NCI-H2227 (cell line): ENCODE measurements around the gene ATP6V0A1.
"Not testable (repeated sequence)": the region's sequence is repeated elsewhere in the genome, so short reads cannot be mapped to it uniquely, and the experiment has no call there.

Experiments used
- DNase-seq: peaks from one replicate; lab custom pipeline; 2025; ENCODE audit not compliant: unreplicated experiment; lab: John Stamatoyannopoulos, UW

Gene ATP6V0A1

DNA sequence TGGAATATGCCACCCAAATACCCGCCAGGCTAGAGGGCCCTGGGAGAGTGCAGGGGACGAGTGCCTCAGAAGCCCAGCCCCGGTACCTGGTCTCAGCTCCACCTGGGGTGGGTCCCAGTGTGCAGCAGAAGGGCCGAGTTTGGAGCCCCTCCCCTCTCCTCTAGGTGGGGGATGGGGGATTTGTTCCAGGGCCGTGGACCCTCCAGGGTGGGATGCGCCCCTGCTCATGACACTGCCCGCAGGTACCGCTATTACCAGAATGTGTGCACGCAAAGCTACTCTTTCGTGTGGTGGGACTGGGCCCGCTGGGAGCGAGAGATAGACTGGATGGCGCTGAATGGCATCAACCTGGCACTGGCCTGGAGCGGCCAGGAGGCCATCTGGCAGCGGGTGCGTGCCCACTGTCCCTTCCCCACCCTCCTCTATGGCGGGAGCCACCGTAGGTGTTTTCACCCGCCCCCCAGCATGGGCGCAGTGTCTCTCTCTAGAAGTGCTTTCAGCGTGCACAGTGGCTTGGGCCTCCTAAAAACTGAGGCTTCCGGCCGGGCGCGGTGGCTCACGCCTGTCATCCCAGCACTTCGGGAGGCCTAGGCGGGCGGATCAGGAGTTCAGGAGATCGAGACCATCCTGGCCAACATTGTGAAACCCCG, 78.6 kb downstream of the ATP6V0A1 start:
- no peak for DNase-seq

GRCh38 chr17:42537826-42538451, 79.3 kb downstream of the ATP6V0A1 start:
- no peak for DNase-seq

DNA sequence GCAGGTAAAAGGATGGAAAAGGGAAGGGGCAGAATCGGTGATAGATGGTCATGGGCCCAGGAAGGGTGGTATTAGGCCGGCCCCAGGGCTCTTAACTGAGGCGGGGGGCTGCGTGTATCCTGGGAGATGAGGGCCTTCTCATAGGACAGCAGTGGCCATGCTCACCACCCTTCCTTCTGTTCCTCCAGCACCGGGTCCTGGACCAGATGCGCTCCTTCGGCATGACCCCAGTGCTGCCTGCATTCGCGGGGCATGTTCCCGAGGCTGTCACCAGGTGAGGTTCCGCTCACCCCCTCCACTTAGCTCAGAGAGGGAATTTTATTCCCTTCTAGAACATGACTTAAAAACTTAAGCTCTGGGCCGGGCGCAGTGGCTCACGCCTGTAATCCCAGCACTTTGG, 79.8 kb downstream of the ATP6V0A1 start:
- no peak for DNase-seq

DNA sequence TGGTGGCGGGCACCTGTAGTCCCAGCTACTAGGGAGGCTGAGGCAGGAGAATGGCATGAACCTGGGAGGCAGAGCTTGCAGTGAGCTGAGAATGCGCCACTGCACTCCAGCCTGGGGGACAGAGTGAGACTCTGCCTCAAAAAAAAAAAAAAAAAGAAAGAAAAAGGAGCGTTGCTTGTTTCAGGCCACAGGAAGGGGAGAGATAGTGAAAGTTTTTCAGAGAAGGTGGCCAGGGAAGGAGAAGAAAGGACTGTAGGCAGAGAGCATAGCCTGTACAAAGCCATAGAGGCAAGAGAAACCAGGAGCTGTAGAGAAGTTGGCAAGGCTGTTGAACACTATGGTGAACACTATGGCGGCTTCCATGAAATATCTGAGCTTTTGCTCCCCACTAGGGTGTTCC, 81.9 kb downstream of the ATP6V0A1 start:
- DNase-seq, result not testable (repeated sequence)

DNA sequence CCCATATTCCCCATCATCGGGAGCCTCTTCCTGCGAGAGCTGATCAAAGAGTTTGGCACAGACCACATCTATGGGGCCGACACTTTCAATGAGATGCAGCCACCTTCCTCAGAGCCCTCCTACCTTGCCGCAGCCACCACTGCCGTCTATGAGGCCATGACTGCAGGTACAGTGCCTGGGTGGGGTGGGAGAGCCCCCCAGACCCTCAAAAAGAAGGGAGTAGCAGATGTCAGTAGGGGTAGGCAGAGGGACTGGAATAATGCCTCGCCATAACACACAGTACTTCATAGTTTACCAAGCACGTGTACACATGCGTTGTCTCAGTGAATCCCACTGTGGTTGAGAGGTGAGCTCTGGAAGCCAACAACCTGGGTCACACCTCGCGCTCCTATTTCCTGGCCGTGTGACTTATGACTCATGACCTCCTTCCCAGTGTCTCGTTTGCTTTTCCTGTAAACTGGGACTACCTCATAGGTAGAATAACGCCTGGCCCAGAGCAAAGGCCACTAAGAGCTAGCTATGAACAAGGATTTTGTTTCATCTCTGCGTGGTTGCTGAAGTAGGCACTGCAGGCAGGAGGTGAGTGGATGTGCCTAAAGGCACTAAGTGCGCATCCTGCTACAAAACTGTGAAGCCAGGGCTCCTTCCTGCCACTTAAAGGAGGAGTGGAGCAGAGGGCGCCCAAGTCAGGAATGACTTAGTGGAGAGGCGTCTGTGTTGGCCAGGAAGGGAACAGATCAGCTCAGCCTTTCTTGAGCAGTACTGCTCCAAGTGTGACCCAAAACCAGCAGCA, 82.6 kb downstream of the ATP6V0A1 start:
- no peak for DNase-seq

DNA sequence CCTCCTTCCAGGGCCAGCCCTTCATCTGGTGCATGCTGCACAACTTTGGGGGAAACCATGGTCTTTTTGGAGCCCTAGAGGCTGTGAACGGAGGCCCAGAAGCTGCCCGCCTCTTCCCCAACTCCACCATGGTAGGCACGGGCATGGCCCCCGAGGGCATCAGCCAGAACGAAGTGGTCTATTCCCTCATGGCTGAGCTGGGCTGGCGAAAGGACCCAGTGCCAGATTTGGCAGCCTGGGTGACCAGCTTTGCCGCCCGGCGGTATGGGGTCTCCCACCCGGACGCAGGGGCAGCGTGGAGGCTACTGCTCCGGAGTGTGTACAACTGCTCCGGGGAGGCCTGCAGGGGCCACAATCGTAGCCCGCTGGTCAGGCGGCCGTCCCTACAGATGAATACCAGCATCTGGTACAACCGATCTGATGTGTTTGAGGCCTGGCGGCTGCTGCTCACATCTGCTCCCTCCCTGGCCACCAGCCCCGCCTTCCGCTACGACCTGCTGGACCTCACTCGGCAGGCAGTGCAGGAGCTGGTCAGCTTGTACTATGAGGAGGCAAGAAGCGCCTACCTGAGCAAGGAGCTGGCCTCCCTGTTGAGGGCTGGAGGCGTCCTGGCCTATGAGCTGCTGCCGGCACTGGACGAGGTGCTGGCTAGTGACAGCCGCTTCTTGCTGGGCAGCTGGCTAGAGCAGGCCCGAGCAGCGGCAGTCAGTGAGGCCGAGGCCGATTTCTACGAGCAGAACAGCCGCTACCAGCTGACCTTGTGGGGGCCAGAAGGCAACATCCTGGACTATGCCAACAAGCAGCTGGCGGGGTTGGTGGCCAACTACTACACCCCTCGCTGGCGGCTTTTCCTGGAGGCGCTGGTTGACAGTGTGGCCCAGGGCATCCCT, 84.8 kb downstream of the ATP6V0A1 start:
- DNase-seq, result no peak

DNA sequence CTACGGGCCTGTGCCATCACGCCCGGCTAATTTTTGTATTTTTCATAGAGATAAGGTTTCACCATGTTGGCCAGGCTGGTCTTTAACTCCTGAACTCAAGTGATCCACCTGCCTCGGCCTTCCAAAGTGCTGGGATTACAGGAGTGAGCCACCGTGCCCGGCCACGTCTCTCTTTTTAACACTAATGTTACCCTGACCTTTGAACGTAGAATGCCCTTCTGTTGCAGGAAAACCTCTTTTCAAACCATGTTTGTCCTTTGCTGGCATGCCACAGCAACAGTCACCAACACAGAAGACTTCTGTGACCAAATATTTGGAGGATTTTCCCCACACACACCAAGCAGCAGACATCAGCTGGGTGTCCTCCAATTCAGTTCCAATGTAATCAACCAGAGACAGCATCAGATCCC, 86.2 kb downstream of the ATP6V0A1 start:
- DNase-seq, result no peak

GRCh38 chr17:42545755-42546505, 87.3 kb downstream of the ATP6V0A1 start:
- DNase-seq, result not testable (repeated sequence)

GRCh38 chr17:42547001-42547461, 88.4 kb downstream of the ATP6V0A1 start:
- DNase-seq, result no peak

DNA sequence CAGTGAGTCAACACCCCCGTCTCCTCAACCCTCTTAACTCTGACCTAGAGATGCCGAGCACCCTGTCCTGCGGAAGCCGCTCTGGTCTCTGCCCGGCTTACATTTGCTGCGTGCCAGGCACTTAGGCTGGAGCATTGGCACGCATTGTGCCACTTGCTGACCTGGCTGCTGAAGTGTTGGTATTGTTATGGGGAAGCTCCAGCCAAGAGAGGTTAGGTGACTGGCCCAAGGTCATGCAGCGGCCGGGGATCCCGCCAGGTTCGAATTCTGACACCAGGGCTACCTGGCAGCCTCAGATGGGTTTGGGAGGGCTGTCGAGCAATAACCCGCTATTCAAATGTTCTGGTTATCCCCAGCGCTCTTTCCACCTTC, 89.0 kb downstream of the ATP6V0A1 start:
- DNase-seq, result no peak

DNA sequence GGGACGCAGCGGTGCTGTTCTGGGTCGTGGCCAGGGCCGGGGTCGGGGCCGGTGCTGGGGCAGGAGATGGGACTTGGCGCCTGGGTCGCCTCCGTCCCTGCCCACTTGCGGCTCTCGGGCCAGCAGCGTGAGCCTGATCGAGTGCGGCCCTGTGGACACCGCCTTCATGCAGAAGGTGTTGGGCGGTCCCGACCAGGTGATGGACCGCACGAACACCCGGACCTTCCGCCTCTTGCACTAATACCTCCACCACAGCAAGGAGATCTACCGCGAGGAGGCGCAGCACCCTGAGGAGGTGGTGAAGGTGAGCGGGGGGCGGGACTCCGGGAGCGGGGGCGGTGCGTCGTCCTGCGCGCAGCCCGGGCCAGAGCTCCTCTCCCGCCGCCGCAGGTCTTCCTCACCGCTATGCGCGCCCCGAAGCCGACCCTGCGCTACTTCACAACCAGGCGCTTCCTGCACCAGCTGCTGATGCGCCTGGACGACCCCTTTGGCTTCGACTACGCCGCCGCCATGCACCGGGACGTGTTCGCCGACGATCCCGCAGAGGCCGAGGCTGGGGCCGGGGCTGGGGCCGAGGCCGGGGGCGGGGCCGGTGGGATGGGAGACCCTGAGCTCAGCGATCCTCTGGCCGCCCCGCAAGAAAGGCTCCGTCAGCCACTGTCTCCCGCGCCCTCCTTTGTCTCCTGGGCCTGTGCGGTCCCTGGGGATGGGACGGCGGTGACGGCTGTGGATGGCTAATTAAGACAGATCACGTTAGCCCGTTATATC, 89.6 kb downstream of the ATP6V0A1 start:
- no peak for DNase-seq

GRCh38 chr17:42548993-42549755, 90.5 kb downstream of the ATP6V0A1 start:
- DNase-seq, result no peak

DNA sequence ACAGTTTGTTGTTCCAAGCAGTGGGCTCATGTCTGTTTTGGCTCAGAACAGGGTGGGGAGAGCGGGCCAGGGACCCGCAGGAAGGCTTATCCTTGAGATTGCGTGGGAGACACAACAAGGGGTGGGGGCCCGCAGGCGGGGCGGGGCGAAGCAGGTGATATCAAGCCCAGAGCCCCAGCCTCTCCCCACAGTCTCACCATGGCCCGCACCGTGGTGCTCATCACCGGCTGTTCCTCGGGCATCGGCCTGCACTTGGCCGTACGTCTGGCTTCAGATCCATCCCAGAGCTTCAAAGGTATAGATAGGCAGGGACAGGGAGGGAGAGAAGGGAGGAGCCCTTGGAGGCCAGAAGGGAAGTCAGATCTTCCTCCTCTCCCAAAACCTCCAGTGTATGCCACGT, 94.1 kb downstream of the ATP6V0A1 start, which contains the start of gene HSD17B1:
HSD17B1 (plus strand) TSS at position 188 of the 400 bp plus-strand sequence; CDS start at position 199, 11 bp downstream.
- DNase-seq, result not testable (repeated sequence)

- peak; percentile 59 for DNase-seq
Measured at GRCh38 chr17:42553161-42553818, 94.6 kb downstream of the ATP6V0A1 start.

DNA sequence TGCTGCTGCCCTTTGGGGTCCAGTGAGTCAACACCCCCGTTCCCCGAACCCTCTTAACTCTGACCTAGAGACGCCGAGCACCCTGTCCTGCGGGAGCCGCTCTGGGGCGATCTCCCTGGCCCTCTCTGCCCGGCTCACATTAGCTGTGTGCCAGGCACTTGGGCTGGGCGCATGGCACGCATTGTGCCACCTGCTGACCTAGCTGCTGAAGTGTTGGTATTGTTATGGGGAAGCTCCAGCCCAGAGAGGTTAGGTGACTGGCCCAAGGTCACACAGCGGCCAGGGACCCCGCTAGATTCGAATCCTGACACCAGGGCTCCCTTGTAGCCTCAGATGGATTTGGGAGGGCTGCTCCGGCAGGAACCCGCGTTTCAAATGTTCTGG, 95.2 kb downstream of the ATP6V0A1 start:
- no peak for DNase-seq

- peak; percentile 94 for DNase-seq
Measured at GRCh38 chr17:42554250-42555121, 95.8 kb downstream of the ATP6V0A1 start.

DNA sequence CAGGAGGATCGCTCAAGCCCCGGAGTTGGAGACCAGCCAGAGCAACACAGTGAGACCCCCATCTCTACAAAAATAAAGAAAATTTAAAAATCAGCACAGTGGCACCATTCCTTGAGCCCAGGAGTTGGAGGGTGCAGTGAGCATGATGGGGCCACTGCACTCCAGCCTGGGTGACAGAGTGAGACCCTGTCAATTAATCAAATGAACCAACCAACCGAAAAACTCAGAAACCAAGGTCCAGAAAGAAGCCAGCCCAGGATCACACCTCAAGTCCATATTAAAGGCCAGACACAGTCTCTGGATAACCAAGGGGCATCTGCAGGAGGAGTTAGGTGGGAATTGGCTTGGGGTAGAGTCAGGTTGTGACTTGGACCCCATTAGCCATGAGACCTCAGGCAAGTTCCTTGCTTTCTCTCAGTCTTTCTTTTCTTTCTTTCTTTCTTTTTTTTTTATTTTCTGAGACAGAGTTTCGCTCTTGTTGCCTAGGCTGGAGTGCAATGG, 96.5 kb downstream of the ATP6V0A1 start:
- no peak for DNase-seq
